Measurements from ENCODE around the gene GAS6. TPM values are rescaled to one million over a fixed set of nuclear protein-coding genes. Genes with fewer than 3 reads are reported as not detected.

GAS6 gene
- total RNA-seq, 1 donor from 2014 or later = 14.8 TPM

DNA sequence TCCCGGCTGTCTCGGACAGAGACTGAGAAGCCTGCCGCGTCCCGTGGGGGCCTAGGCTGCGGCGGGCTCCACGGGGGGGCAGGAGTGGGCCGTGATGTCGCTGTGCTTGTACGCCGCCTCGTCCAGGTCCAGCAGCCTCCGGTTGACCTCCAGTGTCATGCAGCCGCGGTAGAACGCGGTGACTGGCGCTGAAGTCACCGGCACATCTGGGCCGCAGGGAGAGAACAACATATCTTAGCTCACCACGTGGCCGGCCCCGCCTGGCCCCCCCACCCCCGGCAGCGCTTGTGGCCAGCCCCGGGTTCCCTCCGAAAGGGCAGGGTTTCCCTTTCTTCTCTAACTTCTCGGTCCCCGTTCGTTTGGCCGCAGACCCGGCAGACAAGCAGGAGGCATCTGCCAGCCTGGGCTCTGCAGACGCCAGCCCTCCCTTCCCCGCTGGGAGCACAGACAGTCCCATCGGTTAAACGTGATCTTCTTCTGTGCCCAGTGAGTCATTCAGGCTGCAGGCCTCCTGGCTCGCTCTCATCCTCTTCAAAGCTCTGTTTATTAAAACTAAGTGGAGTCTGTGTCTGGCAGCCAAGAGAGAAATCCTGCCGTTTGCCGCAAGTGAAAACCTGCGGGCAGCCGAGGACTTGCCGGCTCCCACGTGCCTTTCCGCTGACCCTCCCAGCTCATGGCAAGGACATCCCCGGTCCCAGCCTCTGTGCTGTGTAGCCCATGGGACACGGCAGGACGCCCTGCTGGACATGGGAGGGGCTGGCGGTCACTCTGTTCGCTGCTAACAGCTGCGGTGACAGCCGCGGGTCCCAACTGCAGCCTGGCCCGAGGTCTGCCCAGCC is 42.8 kb downstream of the GAS6 start:
- TF ChIP-seq, protein P1, sequence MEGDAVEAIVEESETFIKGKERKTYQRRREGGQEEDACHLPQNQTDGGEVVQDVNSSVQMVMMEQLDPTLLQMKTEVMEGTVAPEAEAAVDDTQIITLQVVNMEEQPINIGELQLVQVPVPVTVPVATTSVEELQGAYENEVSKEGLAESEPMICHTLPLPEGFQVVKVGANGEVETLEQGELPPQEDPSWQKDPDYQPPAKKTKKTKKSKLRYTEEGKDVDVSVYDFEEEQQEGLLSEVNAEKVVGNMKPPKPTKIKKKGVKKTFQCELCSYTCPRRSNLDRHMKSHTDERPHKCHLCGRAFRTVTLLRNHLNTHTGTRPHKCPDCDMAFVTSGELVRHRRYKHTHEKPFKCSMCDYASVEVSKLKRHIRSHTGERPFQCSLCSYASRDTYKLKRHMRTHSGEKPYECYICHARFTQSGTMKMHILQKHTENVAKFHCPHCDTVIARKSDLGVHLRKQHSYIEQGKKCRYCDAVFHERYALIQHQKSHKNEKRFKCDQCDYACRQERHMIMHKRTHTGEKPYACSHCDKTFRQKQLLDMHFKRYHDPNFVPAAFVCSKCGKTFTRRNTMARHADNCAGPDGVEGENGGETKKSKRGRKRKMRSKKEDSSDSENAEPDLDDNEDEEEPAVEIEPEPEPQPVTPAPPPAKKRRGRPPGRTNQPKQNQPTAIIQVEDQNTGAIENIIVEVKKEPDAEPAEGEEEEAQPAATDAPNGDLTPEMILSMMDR (IDR thresholded peaks at IDR 0.05) = peak; percentile 23
- peak; percentile 95 for DNase-seq (ENCODE audit: extremely low spot score, unreplicated experiment)
- Mint-ChIP-seq H3K27ac (ENCODE audit: unreplicated experiment) (peak overlapping the region; percentile 85), H3K27me3 (ENCODE audit: unreplicated experiment) (no peaks in the 10 kb centered on the region), H3K36me3 (ENCODE audit: unreplicated experiment) (no peaks in the 10 kb centered on the region), H3K4me3 (ENCODE audit: unreplicated experiment) (peak overlapping the region; percentile 73), H3K9me3 (ENCODE audit: unreplicated experiment) (no peaks in the 10 kb centered on the region), H3K4me1 (ENCODE audit: unreplicated experiment) (peaks cover 26% of the 10 kb centered on the region)

DNA sequence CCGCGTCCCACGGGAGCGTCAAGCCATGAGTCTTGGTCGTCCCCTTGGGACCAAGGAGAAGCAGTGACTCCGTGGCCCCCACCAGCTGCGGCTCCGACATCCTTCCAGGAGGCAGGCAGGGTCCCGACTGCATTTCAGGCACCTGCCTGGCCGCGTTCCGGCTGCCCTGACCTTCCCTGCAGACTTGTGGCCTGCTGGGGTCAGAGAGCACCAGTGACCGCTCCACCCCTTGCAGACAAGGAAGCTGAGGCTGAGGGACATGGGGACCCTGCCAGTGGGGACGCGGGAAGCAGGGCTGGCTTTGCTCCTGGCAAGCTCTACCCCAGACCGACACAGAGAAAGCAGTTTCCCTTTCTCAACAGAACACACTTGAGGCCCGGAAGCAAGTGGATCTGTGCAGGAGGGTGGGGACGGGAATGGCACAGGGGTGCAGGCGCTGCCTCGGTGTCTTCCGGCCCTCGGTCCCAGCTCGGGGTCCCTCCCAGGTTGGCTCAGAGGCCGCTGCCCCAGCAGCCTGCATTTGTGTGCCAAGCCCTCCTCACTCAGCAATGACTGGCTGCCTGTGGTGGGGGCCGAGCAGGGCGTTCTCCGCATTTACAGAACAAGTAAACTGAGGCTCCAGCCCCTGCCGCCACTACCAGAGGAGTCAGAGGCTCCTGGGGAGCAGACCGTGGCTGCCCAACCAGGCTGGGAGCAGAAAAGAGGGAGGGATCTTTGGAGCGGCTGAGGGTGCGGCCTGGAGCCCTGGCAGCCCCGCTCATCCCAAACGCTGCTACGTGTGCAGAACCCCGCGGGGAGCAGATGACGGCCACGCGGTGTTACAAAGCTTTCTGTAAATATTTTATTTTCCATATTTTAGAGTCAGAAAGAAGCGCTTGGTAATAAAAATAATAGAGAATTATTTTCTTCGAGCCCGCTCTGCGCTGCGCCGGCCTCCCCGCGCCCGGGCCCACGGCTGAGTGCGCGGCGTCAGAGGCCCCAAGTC is 43.9 kb downstream of the GAS6 start:
- H3K27ac Mint-ChIP-seq (ENCODE audit: unreplicated experiment) = no peak overlapping the region
- no peak for DNase-seq (ENCODE audit: extremely low spot score, unreplicated experiment)
- H3K4me3 Mint-ChIP-seq (ENCODE audit: unreplicated experiment) = no peak overlapping the region
- no peaks in the 10 kb centered on the region for H3K27me3 Mint-ChIP-seq (ENCODE audit: unreplicated experiment)
- TF ChIP-seq, protein P1 (IDR thresholded peaks at IDR 0.05) = no peak
- no peaks in the 10 kb centered on the region for H3K36me3 Mint-ChIP-seq (ENCODE audit: unreplicated experiment)
- peaks cover 30% of the 10 kb centered on the region for H3K4me1 Mint-ChIP-seq (ENCODE audit: unreplicated experiment)
- H3K9me3 Mint-ChIP-seq (ENCODE audit: unreplicated experiment) = no peaks in the 10 kb centered on the region

DNA sequence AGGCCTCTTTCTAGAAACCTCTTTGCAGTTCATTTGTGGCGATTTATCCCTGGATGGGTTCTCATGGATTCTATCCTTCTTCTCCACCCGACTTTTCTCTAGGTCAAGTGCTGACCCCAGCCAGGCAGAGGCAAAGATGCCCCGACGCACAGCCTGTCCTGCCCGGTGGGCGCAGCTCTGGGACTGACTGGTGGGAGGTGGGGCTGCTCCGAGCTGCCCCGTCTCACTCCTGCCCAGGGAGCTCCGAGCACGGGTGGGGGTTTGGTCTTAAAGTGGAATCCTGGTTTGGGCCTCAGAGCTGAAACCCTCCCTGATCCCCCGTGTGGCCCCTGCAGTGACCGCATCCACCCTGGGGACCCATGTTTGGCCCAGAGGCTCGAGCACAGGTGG is 44.5 kb downstream of the GAS6 start:
- peaks cover 33% of the 10 kb centered on the region for H3K4me1 Mint-ChIP-seq (ENCODE audit: unreplicated experiment)
- H3K27ac Mint-ChIP-seq (ENCODE audit: unreplicated experiment) = no peak overlapping the region
- no peak for DNase-seq (ENCODE audit: extremely low spot score, unreplicated experiment)
- H3K27me3 Mint-ChIP-seq (ENCODE audit: unreplicated experiment) = no peaks in the 10 kb centered on the region
- H3K36me3 Mint-ChIP-seq (ENCODE audit: unreplicated experiment) = no peaks in the 10 kb centered on the region
- no peak overlapping the region for H3K4me3 Mint-ChIP-seq (ENCODE audit: unreplicated experiment)
- no peaks in the 10 kb centered on the region for H3K9me3 Mint-ChIP-seq (ENCODE audit: unreplicated experiment)
- TF ChIP-seq, protein P1 (IDR thresholded peaks at IDR 0.05) = no peak

DNA sequence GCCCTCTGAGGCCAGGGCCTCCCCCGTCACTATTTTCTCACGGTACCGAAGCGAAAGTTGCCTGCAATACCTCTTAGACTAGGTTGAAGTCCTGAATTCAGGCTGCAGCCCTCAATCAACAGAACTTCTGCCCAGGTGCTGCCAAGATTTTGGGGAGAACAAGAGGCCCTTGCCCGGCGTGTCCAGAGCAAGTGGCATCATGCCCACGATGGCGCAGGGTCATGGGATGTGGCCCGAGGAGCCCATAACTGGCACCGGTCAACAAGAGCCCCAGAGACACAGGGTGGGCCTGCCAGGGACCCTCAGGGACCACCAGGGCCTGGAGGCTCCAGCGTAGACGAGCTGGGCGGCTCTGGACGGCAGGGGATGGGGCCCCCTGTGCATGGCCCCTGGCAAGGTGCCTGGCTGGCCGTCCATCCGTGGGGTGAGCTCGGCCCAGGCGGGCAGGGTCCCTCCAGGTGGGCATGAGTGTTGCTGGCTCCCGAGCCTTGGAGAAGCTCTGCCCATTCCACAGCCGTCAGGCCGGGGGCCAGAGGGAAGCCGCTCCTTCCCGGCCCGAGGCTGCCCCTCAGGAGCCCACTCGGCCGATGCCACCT is 45.1 kb downstream of the GAS6 start:
- no peak for DNase-seq (ENCODE audit: extremely low spot score, unreplicated experiment)
- Mint-ChIP-seq H3K27ac (ENCODE audit: unreplicated experiment) (no peak overlapping the region), H3K27me3 (ENCODE audit: unreplicated experiment) (no peaks in the 10 kb centered on the region), H3K4me3 (ENCODE audit: unreplicated experiment) (no peak overlapping the region), H3K36me3 (ENCODE audit: unreplicated experiment) (no peaks in the 10 kb centered on the region), H3K9me3 (ENCODE audit: unreplicated experiment) (no peaks in the 10 kb centered on the region), H3K4me1 (ENCODE audit: unreplicated experiment) (peaks cover 38% of the 10 kb centered on the region)
- TF ChIP-seq, protein P1 (IDR thresholded peaks at IDR 0.05) = no peak
